Measurements from ENCODE around the gene TMPRSS4. TPM values are rescaled to one million over a fixed set of nuclear protein-coding genes. Genes with fewer than 3 reads are reported as not detected.

The TMPRSS4 gene
- total and polyA plus RNA-seq, 2 of the 13 experiments (the other 11 are each of a cell fraction or from before 2014, with no cell fraction given): 0.32 TPM; not detected in 1

GRCh38 chr11:118145285-118146227 is 68.7 kb downstream of the TMPRSS4 start (continued):
- TF ChIP-seq ZNF614 (CRISPR knock-in tag; IDR thresholded peaks at IDR 0.05; ENCODE audit: borderline replicate concordance) (no peak), EP300 (IDR thresholded peaks at IDR 0.05; ENCODE audit: low read depth in 2 of 2, low read length in 2 of 2) (no peak), EP300 (CRISPR knock-in tag; IDR thresholded peaks at IDR 0.05; ENCODE audit: borderline replicate concordance) (no peak), ZNF724P (CRISPR knock-in tag; IDR thresholded peaks at IDR 0.05; ENCODE audit: borderline replicate concordance) (no peak), PHF8 (CRISPR knock-in tag; IDR thresholded peaks at IDR 0.05) (peak; percentile 42; the same call in 1 of the 2 replicates), SRF (IDR thresholded peaks at IDR 0.05; ENCODE audit: low read depth, low read length) (no peak), ZNF383 (CRISPR knock-in tag; IDR thresholded peaks at IDR 0.05; ENCODE audit: borderline replicate concordance) (no peak), TEF (CRISPR knock-in tag; IDR thresholded peaks at IDR 0.05) (no peak), MLLT10 (CRISPR knock-in tag; IDR thresholded peaks at IDR 0.05) (no peak), AHDC1 (CRISPR knock-in tag; IDR thresholded peaks at IDR 0.05; ENCODE audit: borderline replicate concordance) (no peak), HMGA1 (CRISPR knock-in tag; conservative IDR thresholded peaks at IDR 0.05) (no peak), ZNF652 (CRISPR knock-in tag; IDR thresholded peaks at IDR 0.05; ENCODE audit: borderline replicate concordance, low read depth) (no peak), ZFX (CRISPR knock-in tag; IDR thresholded peaks at IDR 0.05; ENCODE audit: low read depth) (no peak), MBD4 (IDR thresholded peaks at IDR 0.05; ENCODE audit: borderline replicate concordance, low read length) (no peak), ZNF501 (CRISPR knock-in tag; IDR thresholded peaks at IDR 0.05) (peak; percentile 91), ZNF30 (CRISPR knock-in tag; IDR thresholded peaks at IDR 0.05) (no peak), ZNF775 (CRISPR knock-in tag; IDR thresholded peaks at IDR 0.05; ENCODE audit: borderline replicate concordance) (no peak), ZNF720 (CRISPR knock-in tag; IDR thresholded peaks at IDR 0.05) (no peak), HOXD1 (CRISPR knock-in tag; IDR thresholded peaks at IDR 0.05) (no peak), ZNF296 (CRISPR knock-in tag; conservative IDR thresholded peaks at IDR 0.05) (no peak), ZNF550 (CRISPR knock-in tag; IDR thresholded peaks at IDR 0.05; ENCODE audit: borderline replicate concordance) (no peak), SRSF9 (IDR thresholded peaks at IDR 0.05; ENCODE audit: borderline replicate concordance, insufficient read depth, low read depth, low read length, poor library complexity, severe bottlenecking) (no peak), JARID2 (CRISPR knock-in tag; IDR thresholded peaks at IDR 0.05; ENCODE audit: insufficient replicate concordance) (no peak), PLRG1 (conservative IDR thresholded peaks at IDR 0.05) (no peak), MYC (CRISPR knock-in tag; IDR thresholded peaks at IDR 0.05; ENCODE audit: borderline replicate concordance) (no peak)

All from HepG2 (cell line).